ENCODE measurements around the gene HINT1. TPM values are rescaled to one million over a fixed set of nuclear protein-coding genes. Genes with fewer than 3 reads are reported as not detected.
A peak's percentile ranks its signal among the peaks of the same experiment; 100 is the strongest.

The HINT1 gene
- total RNA-seq, 1 experiment from 2014 or later = 232 TPM

DNA sequence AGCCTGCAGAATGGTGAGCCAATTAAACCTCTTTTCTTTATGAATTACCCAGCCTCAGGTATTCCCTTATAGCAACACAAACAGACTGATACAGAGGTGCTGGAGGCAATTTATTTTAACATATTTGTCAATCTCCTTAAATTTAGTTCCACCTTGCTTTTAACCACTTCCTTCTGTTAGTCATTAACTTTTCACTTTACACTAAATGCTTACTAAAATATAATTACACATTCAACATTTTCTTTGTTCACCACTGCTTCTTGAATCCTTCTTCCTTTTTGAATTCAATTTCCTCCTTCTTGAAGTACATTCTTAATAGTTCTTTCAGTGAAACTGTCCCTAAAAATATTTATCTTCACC is 45.1 kb upstream of the HINT1 start:
- Mint-ChIP-seq H3K4me1 (ENCODE audit: low read depth, unreplicated experiment) (peaks cover 21% of the 10 kb centered on the region), H3K27me3 (ENCODE audit: unreplicated experiment) (no peaks in the 10 kb centered on the region), H3K9me3 (ENCODE audit: low read depth, unreplicated experiment) (no peaks in the 10 kb centered on the region), H3K36me3 (ENCODE audit: insufficient read depth, unreplicated experiment) (peaks cover 5% of the 10 kb centered on the region), H3K4me3 (ENCODE audit: low read depth, unreplicated experiment) (peak overlapping the region; percentile 1), H3K27ac (ENCODE audit: unreplicated experiment) (peak overlapping the region; percentile 17)
- no peak for DNase-seq
- intact Hi-C loops (cut with micrococcal nuclease; ENCODE audit: unreplicated experiment) = no loop called here
- CTCF ChIA-PET = no interaction called here
- no TSS peak for BruUV-seq (replicated peaks)
- TF ChIP-seq, protein P1, sequence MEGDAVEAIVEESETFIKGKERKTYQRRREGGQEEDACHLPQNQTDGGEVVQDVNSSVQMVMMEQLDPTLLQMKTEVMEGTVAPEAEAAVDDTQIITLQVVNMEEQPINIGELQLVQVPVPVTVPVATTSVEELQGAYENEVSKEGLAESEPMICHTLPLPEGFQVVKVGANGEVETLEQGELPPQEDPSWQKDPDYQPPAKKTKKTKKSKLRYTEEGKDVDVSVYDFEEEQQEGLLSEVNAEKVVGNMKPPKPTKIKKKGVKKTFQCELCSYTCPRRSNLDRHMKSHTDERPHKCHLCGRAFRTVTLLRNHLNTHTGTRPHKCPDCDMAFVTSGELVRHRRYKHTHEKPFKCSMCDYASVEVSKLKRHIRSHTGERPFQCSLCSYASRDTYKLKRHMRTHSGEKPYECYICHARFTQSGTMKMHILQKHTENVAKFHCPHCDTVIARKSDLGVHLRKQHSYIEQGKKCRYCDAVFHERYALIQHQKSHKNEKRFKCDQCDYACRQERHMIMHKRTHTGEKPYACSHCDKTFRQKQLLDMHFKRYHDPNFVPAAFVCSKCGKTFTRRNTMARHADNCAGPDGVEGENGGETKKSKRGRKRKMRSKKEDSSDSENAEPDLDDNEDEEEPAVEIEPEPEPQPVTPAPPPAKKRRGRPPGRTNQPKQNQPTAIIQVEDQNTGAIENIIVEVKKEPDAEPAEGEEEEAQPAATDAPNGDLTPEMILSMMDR (IDR thresholded peaks at IDR 0.05; ENCODE audit: unreplicated experiment) = no peak

DNA sequence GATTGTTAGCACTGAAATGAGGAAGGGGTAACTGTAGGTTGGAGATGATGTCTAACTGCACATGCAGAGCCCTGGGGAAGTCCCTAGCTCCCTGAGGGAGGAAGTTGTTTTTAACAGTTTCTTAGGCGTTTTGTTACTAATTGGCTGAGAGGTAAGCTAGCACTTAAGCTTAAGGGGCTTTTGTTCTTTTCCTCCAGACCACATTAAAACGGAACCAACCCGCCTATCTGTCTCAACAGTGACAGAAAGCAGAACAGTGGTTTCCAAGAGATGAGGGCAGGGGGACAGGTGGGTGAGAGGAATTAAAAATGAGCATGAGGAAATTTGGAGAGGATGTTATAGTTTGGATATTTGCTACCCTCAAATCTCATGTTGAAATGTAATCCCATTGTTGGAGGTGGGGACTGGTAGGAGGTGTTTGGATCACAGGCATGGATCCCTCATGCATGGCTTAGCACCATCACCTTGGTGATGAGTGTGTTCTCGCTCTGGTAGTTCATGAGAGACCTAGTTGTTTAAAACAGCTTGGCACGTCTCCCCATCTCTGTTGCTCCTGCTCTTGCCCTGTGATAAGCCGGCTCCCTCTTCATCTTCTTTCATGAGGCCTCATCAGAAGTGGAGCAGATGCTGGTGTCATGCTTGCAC is 44.6 kb upstream of the HINT1 start:
- H3K36me3 Mint-ChIP-seq (ENCODE audit: insufficient read depth, unreplicated experiment) = peaks cover 5% of the 10 kb centered on the region
- peaks cover 21% of the 10 kb centered on the region for H3K4me1 Mint-ChIP-seq (ENCODE audit: low read depth, unreplicated experiment)
- no peaks in the 10 kb centered on the region for H3K9me3 Mint-ChIP-seq (ENCODE audit: low read depth, unreplicated experiment)
- no TSS peak for BruUV-seq (replicated peaks)
- H3K27me3 Mint-ChIP-seq (ENCODE audit: unreplicated experiment) = no peaks in the 10 kb centered on the region
- peak overlapping the region; percentile 1 for H3K4me3 Mint-ChIP-seq (ENCODE audit: low read depth, unreplicated experiment)
- peak; percentile 10 for DNase-seq
- TF ChIP-seq, protein P1 (IDR thresholded peaks at IDR 0.05; ENCODE audit: unreplicated experiment) = no peak
- CTCF ChIA-PET = interaction anchor here (1.2 kb wide), 1 partner anchor 49 kb away, joined by 3 read pairs; no protein-coding TSS in a partner anchor
- intact Hi-C loops (cut with micrococcal nuclease; ENCODE audit: unreplicated experiment) = no loop called here
- no peak overlapping the region for H3K27ac Mint-ChIP-seq (ENCODE audit: unreplicated experiment)

DNA sequence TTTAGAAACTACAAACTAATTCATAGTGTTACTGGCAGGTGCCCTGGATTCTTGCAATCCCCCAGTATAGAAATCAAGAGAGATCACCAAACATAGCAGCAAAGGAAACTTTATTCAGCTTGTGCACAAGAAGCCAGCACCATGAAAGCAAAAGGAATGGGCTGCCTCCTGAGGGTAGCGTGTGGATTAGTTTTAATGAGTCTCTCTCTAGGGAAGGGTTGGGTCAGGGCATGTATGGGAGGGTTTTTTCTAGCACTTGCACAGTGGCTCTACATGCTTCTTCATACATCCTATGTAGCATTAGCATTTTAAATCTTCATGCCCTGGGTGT is 44.1 kb upstream of the HINT1 start:
- CTCF ChIA-PET = interaction anchor here (1.2 kb wide), 1 partner anchor 50 kb away, joined by 3 read pairs; no protein-coding TSS in a partner anchor
- H3K9me3 Mint-ChIP-seq (ENCODE audit: low read depth, unreplicated experiment) = no peaks in the 10 kb centered on the region
- H3K4me1 Mint-ChIP-seq (ENCODE audit: low read depth, unreplicated experiment) = peaks cover 21% of the 10 kb centered on the region
- H3K4me3 Mint-ChIP-seq (ENCODE audit: low read depth, unreplicated experiment) = no peak overlapping the region
- intact Hi-C loops (cut with micrococcal nuclease; ENCODE audit: unreplicated experiment) = no loop called here
- no peaks in the 10 kb centered on the region for H3K27me3 Mint-ChIP-seq (ENCODE audit: unreplicated experiment)
- TF ChIP-seq, protein P1 (IDR thresholded peaks at IDR 0.05; ENCODE audit: unreplicated experiment) = no peak
- no TSS peak for BruUV-seq (replicated peaks)
- no peak for DNase-seq
- no peak overlapping the region for H3K27ac Mint-ChIP-seq (ENCODE audit: unreplicated experiment)
- peaks cover 5% of the 10 kb centered on the region for H3K36me3 Mint-ChIP-seq (ENCODE audit: insufficient read depth, unreplicated experiment)

DNA sequence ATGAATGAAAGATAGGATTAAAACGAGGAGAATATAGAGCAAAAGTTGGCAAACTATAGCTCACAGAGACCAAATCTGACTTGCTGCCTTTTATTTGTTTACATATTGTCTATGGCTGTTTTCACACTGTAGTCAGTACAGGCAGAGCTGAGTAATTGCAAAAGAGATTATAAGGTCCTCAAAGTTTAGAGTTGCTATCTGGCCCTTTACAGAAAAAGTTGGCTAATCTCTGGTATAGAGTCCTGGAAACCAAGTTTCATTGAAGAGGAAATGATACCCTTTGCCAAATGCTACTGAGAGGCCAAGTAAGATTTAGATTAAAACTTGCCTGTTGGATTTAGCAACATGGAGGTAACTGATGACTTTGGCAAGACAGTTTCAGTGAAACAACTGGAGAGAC is 41.7 kb upstream of the HINT1 start:
- Mint-ChIP-seq H3K27ac (ENCODE audit: unreplicated experiment) (no peak overlapping the region), H3K4me1 (ENCODE audit: low read depth, unreplicated experiment) (peaks cover 21% of the 10 kb centered on the region), H3K36me3 (ENCODE audit: insufficient read depth, unreplicated experiment) (peaks cover 5% of the 10 kb centered on the region), H3K27me3 (ENCODE audit: unreplicated experiment) (no peaks in the 10 kb centered on the region), H3K4me3 (ENCODE audit: low read depth, unreplicated experiment) (no peak overlapping the region), H3K9me3 (ENCODE audit: low read depth, unreplicated experiment) (no peaks in the 10 kb centered on the region)
- TF ChIP-seq, protein P1 (IDR thresholded peaks at IDR 0.05; ENCODE audit: unreplicated experiment) = no peak
- no peak for DNase-seq
- intact Hi-C loops (cut with micrococcal nuclease; ENCODE audit: unreplicated experiment) = no loop called here
- BruUV-seq (replicated peaks) = no TSS peak
- CTCF ChIA-PET = interaction anchor here (0.5 kb wide), 1 partner anchor 40 kb away, joined by 4 read pairs; no protein-coding TSS in a partner anchor

Measured in Calu3 (cell line).